HG03175 (cell line): ENCODE data around the gene TCP1.
"Not testable (repeated sequence)": the region's sequence is repeated elsewhere in the genome, so short reads cannot be mapped to it uniquely, and the experiment has no call there.

Source experiments
- ATAC-seq: cut with Tn5 transposase; IDR thresholded peaks from one replicate; pipeline ENCODE4 v1.9.1; 2021; ENCODE audit warnings: mild to moderate bottlenecking, moderate library complexity; ENCODE audit not compliant: unreplicated experiment

The TCP1 gene

GRCh38 chr6:159745081-159745480, 44.3 kb downstream of the TCP1 start:
- ATAC-seq: no peak

GRCh38 chr6:159742165-159742564, 47.2 kb downstream of the TCP1 start:
- ATAC-seq: no peak

- ATAC-seq: no peak
Measured at GRCh38 chr6:159739341-159739740, 50.1 kb downstream of the TCP1 start.

- ATAC-seq: no peak
Measured at GRCh38 chr6:159736908-159737307, 52.5 kb downstream of the TCP1 start.

GRCh38 chr6:159733395-159733794, 56.0 kb downstream of the TCP1 start:
- ATAC-seq: not testable (repeated sequence)

GRCh38 chr6:159732550-159732949, 56.9 kb downstream of the TCP1 start:
- not testable (repeated sequence) for ATAC-seq

GRCh38 chr6:159730332-159730676, 59.1 kb downstream of the TCP1 start:
- ATAC-seq: no peak

GRCh38 chr6:159729598-159730331, 59.6 kb downstream of the TCP1 start:
- ATAC-seq: no peak

GRCh38 chr6:159728531-159728964, 60.9 kb downstream of the TCP1 start:
- ATAC-seq: no peak
